HG03460 (cell line): ENCODE results near the gene WDR33.

Experiments
- ATAC-seq: cut with Tn5 transposase; IDR thresholded peaks from one replicate; pipeline ENCODE4 v1.9.1; 2021; ENCODE audit not compliant: unreplicated experiment

Gene WDR33

DNA sequence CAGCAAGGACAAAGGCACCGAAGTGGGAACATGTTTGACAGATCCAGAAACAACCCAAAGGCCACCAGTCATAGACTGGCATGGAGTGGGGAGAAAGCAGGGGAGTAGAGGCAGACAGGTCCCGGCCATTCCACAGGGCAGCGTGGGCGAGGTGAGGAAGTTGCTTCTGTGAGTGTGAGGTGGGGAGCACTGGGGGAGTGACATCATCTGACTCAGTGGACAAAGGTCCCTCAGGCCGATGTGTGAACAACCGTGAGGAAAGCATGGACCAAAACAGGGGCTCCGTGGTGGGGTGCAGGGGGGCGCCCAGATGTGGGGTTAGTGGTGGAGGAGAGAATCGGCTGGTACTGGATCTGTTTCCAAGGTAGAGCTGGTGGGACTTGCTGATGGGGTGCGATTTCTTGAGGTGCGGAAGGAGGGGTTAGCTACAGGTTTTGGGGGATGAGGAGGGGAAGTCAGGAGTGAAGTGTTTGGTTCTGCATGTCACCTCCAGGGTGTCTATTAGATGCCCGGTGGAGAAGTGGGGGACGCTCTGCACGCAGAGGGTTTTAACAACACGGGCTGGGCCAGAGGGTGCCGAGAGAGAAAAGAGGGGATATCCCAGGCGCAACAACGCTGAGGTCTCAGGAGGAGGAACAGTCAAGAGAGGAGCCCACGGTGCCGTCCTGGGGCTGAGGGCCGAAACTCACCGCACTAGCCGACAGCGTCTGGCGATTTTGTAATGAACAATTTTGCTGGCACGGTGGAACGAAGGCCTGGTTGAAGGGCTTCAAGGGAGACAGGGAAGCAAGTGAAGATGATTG lies 112.2 kb downstream of the WDR33 start:
- ATAC-seq = no peak

DNA sequence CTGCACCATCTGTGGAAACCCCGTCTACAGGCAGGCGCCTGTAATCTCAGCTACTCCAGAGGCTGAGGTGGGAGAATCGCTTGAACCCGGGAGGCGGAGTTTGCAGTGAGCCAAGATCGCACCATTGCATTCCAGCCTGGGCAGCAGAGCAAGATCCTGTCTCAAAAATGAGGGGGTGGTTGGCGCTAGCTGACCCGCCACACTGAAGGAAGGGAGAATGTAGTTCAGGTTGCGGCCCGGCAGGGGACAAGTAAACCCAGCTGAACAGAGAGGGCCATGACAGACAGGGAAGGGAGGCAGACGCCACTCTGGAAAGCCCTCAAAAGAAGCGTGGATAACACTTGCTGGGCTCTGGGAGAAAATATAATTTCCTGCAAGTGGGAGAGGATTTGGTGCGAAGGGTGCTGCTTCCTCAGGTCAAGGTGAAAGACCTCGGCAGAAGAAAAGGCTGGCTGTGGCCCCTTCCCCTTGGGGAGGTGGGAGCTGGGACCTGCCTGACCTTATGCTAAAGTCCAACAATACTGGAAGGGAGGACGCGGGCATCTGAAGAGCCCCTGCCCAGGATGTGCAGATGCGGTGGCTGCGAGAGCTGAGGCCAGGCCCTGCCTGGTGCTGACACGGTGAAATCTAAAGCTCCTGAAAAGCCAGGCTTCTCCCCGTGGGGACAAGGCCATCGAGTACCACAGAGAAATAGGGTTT lies 113.3 kb downstream of the WDR33 start:
- no peak for ATAC-seq

DNA sequence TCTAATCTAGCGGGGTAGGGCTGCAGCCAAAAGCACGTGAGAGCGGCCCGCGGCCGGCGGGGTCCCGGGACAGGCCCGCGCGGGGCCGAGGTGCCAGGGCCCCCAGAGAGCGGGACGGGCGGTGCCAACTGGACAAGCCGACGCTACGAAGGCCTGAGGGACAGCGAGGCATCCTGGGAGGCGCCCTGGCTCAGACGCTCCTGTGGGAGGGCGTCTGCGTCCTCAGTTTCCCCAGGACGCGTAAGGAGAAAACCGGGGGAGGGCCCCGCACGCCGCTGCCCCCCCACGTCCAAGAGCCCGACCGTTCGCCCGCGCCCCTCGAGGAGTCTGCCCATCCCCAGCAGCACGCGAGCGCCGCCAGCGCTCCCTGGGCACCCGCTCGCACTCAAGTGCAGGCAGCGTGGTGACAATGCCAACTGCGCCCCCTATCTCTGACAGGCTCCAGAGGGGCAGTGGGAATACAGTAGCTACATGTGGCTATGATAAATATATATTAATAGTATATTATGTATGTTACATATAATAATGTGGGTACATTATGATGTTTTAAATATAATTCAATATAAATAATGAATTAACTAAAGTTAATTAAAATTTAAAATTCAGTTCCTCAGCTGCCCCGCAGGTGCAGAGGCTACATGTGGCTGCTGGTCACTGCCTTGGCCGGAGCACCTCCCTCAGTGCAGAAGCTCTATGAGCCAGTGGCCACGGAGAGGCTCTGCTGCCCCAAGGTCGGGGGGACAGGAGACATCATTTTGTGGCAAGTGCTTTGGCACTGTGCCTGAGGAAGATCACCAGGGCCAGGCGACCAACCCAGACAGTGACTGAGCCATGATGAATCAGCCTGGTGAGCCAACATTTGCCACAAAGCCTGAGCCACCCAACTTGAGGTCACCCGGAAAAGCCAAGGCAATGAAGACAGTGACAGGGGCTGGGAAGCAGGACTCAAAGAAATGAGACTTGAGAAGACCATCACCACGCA lies 115.2 kb downstream of the WDR33 start:
- no peak for ATAC-seq

DNA sequence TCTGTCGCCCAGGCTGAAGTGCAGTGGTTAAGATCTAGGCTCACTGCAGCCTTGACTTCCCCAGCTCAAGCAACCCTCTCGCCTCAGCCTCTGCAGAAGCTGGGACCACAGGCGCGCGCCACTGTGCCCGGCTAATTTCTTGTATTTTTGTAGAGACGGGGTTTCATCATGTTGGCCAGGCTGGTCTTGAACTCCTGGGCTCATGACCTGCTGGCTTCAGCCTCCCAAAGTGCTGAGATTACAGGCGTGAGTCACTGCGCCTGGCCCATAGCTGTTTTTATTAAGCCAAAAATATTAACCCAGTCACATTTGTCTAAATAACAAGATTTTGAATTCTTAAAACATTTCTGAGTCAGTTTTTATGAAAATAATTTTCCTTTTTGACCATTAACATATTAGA lies 116.0 kb downstream of the WDR33 start:
- ATAC-seq = no peak

DNA sequence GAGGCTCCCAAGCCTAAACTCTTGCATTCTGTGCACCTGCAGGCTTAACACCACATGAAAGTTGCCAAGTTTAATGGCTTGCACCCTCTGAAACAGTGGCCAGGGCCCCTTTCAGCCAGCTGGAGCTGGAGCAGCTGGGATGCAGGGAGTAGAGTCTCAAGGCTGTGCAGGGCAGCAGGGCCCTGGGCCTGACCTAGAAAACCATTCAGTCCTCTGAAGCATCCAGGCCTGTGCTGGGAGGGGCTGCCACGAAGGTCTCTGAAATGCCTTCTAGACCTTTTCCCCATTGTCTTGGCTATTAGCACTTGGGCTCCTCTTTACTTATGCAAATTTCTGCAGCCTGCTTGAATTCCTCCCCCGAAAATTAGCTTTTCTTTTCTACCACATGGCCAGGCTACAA lies 120.3 kb downstream of the WDR33 start:
- no peak for ATAC-seq

DNA sequence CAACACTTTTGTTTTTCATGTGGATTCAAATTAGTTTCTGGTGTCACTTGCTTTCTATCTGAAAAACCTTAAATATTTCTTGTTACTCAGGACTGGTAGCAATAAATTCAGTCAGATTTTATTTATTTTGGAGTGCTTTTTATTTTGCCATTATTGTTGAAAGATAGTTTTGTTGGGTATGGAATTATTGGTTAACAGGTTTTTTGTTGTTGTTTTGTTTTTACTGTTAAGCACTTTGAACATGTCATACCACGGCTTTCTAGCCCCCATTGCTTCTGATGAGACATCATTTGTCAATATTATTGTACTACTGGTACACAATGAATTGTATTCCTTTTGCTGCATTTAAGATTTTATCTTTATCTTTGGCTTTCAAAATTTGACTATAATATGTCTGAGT lies 122.6 kb downstream of the WDR33 start:
- no peak for ATAC-seq

DNA sequence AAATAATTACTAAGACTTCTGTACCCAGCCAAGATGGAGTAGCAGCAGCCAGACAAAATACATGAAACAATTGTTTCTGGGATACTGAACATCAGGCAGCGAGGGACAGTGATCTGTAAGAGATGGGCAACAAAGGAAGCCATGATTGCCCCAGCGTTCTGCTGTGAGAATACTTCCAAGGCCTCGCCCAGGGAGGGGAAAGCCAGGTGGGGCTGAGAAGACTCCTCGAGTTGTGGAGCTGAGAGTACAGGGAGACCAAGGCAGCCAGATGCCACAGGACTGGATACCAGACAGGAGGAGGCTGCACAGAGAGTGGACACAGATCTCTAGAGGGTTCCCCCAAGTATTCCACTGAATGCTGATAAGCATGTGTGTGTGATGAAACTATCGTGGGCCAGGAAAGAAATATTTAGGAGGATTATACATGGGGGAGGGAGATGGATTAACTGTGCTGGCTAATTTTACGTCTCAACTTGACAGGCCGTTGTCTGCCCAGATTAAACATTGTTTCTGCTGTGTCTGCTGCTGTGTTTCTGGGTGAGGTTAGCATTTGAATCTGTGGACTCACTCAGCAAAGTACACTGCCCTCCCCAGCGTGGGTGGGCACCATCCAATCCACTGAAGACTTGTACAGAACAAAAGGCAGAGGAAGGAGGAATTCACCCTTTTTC lies 125.4 kb downstream of the WDR33 start:
- no peak for ATAC-seq

DNA sequence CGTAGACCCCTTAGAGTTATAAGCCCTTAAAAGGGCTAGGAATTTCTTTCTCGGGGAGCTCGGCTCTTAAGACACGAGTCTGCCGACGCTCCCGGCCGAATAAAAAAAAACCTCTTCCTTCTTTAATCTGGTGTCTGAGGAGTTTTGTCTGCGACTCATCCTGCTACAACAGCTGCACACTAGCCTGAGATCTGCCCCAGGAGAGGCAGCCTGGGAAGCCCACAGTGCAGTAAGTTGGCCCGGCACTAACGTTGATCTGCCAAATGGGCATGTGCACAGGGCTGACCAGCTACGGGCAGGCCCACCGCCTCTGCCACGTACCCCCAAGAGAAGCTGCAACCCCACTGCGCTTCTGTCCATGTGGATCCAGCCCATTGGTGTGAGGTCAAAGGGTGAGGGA lies 127.2 kb downstream of the WDR33 start:
- ATAC-seq = no peak

DNA sequence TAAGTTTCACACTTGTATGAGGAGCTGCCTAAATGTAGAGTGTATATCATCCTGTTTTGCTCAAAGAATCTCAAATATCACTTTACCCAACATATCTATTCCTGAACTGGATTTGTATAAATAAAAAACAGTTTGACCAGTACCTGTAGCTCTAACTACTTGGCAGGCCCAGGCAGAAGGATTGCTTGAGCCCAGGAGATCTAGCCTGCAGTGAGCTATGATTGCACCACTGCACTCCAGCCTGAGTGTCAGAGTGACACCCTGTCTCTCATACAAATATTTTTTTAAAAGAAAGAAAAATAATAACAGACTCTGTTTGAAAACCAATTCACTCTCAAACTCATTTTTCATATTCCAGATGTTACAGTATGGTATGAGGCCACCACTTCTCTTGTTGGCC lies 127.9 kb downstream of the WDR33 start:
- ATAC-seq = no peak

DNA sequence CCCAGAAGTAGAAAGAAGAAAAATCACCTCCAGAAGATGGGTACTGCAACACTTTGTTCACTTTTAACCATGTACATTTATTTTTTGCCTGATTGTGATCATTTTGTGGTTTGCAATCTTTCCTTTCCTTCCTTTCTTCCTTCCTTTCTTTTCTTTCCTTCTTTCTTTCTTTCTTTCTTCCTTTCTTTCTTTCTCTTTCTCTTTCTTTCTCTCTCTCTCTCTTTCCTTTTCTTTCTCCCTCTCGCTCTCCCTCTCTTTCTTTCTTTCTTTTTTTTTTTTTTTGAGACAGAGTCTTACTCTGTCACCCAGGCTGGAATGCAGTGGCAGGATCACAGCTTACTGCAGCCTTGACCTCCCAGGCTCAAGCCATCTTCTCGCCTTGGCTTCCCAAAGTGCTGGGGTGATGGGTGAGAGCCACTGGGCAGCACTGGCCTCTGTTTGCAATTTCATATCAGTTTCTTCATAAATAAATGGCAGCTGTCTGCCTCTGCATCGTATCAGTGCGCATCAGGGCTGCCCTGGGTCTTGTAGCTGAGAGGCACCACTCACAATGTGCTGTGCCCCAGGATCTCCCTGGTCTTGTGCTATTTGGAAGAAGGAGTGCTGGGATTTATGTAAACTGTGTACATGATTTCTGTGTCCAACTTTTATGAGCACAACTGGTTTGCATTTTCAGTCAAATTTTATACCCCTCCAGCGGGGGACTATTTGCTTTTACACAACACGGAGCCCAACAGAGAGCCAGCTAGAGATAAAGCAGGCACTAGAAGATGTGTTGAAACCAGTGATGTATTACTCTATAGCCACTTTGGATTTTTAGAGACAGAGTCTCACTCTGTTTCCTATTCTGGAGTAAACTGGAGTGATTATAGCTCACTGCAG lies 128.8 kb downstream of the WDR33 start:
- no peak for ATAC-seq

DNA sequence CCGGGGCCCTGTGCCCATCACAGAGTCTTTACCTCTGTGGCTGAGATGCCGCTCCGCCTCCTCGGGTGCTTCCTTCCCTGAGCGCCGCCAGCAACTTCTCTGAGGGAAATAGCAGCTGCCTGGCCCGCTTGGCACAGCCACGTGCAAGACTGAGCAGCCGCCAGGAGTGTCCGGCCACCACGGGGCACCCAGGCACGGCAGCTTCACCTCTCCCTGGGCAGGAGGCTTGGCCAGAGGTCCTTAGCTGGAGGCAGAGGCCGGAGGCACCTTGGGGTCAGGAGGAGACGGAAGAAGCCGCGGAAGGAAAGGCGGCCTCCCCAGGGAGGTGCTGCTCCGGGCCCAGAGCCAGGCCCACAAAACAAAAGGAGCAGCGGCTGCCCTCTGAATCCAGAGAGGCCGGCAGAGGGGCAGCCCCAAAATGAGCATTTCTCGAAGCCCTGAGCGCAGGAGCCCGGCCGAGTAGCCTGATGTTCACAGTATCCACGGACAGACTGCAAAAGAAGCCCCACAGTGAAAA lies 129.6 kb downstream of the WDR33 start:
- no peak for ATAC-seq

DNA sequence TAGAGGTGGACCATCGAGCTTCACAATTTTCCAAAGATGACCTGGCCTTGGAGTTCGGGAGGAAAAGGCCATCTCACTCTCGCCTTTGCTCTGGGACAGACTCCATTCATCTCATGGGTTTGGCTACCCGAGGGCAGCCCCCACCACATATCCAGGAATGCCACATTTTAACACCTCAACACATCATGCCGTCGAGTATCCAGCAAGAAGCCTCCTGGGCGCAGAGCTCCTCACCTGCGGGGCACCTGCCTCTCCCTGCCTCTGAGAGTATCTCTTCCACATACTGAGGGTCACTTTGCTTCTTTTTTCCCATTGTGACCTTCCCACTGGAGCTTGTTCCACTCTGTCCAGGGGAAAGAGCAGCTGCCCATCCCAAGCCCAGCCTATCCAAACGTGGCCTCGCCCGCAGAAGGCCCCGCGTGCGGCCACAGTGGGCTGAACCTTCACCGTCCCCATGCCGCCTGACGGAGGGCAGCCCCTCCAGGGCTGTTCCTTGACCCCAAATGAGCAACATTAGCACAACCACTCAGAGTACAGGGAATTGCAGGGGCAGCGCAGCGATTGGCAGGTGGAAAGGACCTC lies 130.2 kb downstream of the WDR33 start:
- no peak for ATAC-seq

DNA sequence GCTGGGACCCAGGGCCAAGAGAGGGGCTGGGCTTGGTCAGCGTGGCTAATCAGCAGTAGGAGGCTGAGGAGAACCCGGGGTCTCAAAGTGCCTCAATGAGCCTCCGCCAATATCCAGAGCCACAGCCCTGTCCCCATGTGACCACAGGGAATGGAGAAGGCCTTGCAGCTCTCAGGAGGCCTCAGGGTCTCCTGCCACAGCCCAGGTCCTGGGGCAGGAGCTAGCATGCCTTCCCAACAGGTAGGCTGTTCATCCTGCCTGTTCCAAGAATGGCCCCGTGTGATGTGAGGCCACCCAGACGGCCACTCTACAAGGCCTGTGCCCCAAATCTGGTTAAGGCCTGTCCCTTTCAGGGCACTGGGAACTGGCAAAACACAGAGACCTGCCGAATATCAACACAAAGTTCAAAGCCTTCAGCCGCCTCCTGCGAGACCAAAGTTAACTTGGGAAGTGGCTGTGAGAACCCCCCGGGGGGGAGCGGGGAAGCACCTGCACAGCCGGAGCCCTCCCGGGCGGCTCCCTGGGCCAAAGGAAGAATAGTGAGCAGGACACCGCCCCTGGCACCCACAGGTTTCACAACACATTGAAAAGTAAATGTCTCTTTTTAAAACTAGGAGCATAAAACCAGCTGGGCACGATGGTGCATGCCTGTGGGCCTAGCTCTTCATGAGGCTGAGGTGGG lies 131.2 kb downstream of the WDR33 start:
- ATAC-seq = no peak

DNA sequence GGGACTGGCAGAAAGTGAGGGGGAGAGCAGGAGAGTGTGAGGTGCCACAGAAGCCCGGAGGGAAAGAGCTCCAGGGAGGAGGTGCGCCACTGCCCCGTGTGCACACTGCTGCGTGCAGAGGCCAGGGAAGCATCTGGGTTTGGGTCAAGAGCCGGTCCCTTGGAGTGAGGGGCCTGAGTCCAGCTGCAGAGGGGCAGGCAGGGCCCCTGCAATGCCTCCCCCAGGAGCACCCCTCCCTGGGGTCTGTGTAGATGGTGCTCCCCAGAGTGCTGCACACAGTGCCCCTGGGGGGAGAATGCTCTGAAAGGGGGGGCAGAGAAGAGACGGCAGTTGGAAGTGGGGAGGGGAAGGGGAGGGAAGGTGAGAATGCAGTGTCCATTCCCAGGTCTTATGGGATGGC lies 132.0 kb downstream of the WDR33 start:
- no peak for ATAC-seq

DNA sequence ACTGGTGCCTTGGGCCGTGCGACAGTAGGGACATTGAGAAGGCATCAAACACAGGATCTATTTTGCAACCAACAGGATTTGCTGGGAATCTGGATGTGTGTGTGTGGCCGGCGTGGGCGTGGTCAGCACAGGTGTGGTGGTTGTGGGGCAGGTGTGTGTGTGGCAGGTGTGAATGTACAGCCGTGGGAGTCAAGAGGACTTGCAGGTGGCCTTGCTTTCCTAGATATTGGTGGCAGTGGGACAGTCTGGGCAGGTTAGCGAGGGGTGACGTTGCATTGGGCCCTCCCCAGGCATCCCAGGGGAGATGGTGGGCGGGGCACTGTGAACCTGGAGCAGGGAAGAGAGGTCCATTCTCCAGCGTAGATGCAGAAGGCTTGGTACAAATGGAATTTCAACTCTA lies 132.4 kb downstream of the WDR33 start:
- ATAC-seq = no peak

DNA sequence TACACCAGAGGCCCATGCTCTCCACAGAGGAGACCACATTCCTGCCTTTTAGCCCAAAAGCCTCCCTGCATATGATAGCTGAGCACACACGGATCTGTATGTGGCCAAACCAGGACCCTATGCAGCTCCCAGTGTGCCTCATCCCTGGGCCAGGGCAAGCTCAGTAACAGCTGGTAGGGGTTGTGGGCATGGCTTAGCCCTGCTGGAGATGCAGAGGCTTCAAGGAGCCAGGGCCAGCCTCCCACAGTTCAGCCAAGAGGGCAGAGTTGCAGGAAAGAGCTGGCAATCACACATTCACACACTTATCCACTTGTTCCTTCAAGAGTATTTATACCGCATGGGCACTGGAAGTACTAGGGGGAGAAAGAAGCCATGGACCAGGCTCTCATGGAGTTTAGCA lies 134.1 kb downstream of the WDR33 start:
- no peak for ATAC-seq

DNA sequence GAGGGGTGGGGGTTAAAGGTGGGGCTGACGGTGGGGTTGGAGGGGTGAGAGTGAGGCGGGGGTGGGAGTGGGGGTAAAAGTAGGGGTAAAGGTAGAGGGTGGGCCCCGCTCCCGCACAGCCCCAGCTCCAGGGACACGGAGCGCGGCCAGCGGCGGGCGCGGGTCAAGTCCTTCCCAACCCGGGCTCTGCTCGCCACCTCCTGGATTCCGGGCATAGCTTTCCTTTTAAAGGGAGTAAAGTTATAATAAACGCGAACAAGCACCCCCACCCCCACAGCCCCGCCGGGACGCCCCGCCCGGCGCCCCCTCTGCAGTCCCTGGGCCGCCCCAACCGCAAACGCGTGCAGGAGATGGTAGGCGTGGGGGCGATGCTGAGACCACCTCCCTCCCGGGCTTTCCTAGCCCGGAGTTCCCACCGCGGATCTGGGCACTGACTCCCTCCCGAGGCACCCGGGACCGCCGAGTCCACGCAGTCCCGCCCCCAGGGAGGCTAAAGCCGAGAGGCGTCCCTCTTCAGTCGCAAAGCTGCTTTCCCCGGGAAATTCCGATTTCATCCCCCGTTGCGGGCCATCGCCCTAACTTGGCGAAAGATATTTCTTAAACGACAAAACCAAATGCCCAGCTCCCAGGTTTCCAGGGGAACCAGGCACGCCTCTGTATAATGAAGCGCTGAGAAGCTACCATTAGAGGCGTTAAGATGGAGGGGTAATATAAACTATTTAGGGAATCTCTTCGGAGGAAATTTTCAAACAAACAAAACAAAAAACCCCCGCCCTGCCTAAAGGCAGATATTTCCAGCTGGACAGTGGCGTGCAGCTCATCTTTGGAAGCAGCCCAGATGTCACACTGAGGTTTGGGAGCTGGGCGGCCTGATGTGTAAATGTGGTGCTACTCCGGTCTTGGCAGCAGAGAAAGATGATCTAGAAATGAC lies 135.4 kb downstream of the WDR33 start, which contains the start of gene LIMS2:
LIMS2 (minus strand) TSS at position 200 of the 931 bp plus-strand sequence. CDS start 506 bp downstream, outside the sequence.
- no peak for ATAC-seq
